Neural crest cell (in vitro differentiated cells): ENCODE results near the gene NEK10. TPM values are rescaled to one million over a fixed set of nuclear protein-coding genes. Genes with fewer than 3 reads are reported as not detected.

Experiments
- DNase-seq: peaks from one replicate; pipeline ENCODE4 v3.0.0; 2021; ENCODE audit warnings: low read depth, mixed read lengths, low spot score
- H3K27ac Mint-ChIP-seq: one replicate; pipeline ENCODE4 v1.8.0; 2021; ENCODE audit warnings: mild to moderate bottlenecking, mixed read lengths; ENCODE audit not compliant: unreplicated experiment
- H3K27me3 Mint-ChIP-seq: 2 replicates; pipeline ENCODE4 v1.8.0; 2021; ENCODE audit warnings: low read depth, mild to moderate bottlenecking, mixed read lengths
- H3K36me3 Mint-ChIP-seq: 2 replicates; pipeline ENCODE4 v1.8.0; 2021; ENCODE audit warnings: low read depth, mild to moderate bottlenecking, mixed read lengths
- H3K4me1 Mint-ChIP-seq: 2 replicates; pipeline ENCODE4 v1.8.0; 2021; ENCODE audit warnings: mixed read lengths
- H3K4me3 Mint-ChIP-seq: one replicate; pipeline ENCODE4 v1.8.0; 2021; ENCODE audit warnings: mild to moderate bottlenecking, mixed read lengths
- H3K9me3 Mint-ChIP-seq: 2 replicates; pipeline ENCODE4 v1.8.0; 2021; ENCODE audit warnings: mixed read lengths
- total RNA-seq: library from RNA; stranded (reverse); gene quantifications from 2 replicates; pipeline ENCODE4 v1.2.1, GENCODE V29; 2021
- TF ChIP-seq, protein P1 (sequence below): fragments of 200-600 bp; sonication (generic); conservative IDR thresholded peaks from 2 replicates; pipeline ENCODE4 v1.5.0; 2021; ENCODE audit warnings: antibody characterized with exemption, mild to moderate bottlenecking

Gene NEK10
- total RNA-seq, 1 donor from 2014 or later, result 2.7 TPM

DNA sequence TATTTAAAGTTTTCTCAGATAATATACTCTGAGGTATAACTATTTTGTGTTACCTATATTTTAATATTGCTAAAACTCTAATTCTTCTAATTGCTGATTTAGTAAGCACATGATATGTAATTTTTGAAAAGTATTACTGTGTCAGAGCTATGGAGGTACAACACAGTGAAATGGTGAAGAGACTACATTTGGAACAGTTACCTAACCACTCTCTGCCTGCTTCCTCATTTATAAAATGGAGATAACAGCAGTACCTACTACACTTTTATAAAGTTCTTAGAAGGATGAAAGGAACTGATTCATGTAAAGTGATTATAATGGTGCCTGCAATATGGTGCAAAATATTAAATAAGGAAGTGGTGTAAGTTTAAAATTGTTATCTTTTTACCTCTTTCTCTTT is 16.3 kb upstream of the NEK10 start:
- H3K27me3 Mint-ChIP-seq, result no peaks in the 10 kb centered on the region
- H3K9me3 Mint-ChIP-seq, result no peaks in the 10 kb centered on the region
- peaks cover 4% of the 10 kb centered on the region for H3K4me1 Mint-ChIP-seq
- no peak for DNase-seq
- no peak overlapping the region for H3K27ac Mint-ChIP-seq
- no peak overlapping the region for H3K4me3 Mint-ChIP-seq
- TF ChIP-seq, protein P1, sequence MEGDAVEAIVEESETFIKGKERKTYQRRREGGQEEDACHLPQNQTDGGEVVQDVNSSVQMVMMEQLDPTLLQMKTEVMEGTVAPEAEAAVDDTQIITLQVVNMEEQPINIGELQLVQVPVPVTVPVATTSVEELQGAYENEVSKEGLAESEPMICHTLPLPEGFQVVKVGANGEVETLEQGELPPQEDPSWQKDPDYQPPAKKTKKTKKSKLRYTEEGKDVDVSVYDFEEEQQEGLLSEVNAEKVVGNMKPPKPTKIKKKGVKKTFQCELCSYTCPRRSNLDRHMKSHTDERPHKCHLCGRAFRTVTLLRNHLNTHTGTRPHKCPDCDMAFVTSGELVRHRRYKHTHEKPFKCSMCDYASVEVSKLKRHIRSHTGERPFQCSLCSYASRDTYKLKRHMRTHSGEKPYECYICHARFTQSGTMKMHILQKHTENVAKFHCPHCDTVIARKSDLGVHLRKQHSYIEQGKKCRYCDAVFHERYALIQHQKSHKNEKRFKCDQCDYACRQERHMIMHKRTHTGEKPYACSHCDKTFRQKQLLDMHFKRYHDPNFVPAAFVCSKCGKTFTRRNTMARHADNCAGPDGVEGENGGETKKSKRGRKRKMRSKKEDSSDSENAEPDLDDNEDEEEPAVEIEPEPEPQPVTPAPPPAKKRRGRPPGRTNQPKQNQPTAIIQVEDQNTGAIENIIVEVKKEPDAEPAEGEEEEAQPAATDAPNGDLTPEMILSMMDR, result no peak
- H3K36me3 Mint-ChIP-seq, result peaks cover 14% of the 10 kb centered on the region

DNA sequence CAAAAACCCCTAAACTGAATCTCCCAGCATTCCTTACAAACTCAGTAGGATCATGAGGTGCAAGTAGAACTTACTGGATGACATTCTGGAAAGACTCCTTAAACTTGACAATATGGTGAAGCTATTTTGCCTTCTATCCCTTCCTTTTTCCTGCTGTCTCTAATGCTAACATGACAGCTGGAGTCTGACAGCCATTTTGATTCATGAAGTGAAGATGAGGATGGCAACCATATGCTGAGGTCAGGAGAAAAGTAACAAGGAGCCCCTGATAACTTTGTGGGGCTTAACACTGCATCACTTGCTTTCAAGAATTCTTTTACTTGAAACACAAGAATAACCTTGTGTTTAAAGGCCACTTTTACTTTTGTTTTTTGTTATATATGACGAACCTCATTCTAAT is 15.0 kb upstream of the NEK10 start:
- peaks cover 14% of the 10 kb centered on the region for H3K36me3 Mint-ChIP-seq
- TF ChIP-seq, protein P1, result no peak
- H3K27me3 Mint-ChIP-seq, result no peaks in the 10 kb centered on the region

DNA sequence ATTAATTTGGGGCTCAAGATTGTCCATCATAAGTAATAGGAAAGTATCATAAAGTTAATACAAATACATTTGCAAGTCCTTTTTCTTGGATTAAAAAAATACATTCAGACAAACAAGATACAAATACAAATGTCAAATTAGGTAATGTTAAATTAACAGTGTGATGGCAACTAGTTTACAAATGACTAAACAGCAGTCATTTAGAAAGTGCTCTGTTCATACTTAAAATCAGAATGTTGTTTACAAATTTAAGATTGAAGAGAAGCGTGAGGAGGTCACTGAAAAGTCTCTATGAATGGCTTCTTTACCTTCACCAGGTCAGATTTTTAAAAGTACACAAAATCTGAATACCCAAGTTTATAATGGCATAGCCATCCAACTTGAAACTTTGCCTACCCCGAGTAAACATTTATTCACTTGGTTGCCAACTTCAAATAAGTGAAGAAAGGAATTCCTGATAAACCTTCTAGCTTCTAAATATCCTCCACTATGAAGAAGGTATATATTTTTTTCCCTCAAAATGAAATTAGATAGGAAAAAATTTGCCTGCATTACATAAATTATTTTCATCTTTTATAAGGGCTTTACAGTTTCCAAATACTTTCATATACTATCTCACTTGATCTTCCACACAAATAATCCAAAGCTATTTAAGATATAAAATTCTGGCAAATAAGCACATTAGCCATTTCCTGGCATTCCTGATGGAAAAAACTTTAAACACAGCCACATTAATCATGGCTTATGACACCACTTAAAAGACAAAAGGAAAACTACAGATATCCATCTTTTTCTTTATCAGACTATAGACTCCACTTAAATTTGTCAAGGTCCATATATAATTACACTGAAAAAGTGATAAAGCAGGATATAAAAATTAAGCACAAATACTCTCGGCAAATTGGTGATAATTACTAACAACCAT is 11.5 kb upstream of the NEK10 start:
- Mint-ChIP-seq H3K9me3 (no peaks in the 10 kb centered on the region), H3K27me3 (no peaks in the 10 kb centered on the region), H3K4me1 (no peaks in the 10 kb centered on the region), H3K27ac (no peak overlapping the region), H3K4me3 (no peak overlapping the region), H3K36me3 (peaks cover 8% of the 10 kb centered on the region)
- DNase-seq, result no peak
- TF ChIP-seq, protein P1, result no peak

More for the DNA sequence above, 15.0 kb upstream of the NEK10 start:
- H3K4me3 Mint-ChIP-seq, result no peak overlapping the region
- H3K27ac Mint-ChIP-seq, result no peak overlapping the region
- peaks cover 4% of the 10 kb centered on the region for H3K4me1 Mint-ChIP-seq
- no peaks in the 10 kb centered on the region for H3K9me3 Mint-ChIP-seq
- no peak for DNase-seq

DNA sequence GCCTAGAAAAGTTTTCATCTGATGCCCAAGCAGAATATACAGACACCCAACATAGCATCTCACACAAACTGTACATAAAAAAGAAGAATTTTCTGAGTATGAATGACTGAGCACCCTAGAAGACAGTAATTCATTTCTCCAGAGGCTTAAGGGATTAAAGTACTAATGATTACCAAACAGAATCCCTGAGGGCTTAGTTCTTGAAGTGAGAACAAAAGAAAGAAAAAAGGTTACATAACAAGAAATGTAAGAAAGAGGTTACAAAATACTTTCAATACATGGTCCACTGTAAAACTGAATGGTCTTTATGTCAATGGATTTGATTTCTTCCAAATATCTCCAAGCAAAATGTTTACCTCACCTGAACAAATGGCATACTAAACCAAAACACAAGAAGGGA is 9.1 kb upstream of the NEK10 start:
- TF ChIP-seq, protein P1, result no peak
- Mint-ChIP-seq H3K27me3 (no peaks in the 10 kb centered on the region), H3K4me3 (no peak overlapping the region), H3K36me3 (peaks cover 3% of the 10 kb centered on the region), H3K27ac (no peak overlapping the region), H3K4me1 (no peaks in the 10 kb centered on the region), H3K9me3 (no peaks in the 10 kb centered on the region)
- DNase-seq, result no peak

DNA sequence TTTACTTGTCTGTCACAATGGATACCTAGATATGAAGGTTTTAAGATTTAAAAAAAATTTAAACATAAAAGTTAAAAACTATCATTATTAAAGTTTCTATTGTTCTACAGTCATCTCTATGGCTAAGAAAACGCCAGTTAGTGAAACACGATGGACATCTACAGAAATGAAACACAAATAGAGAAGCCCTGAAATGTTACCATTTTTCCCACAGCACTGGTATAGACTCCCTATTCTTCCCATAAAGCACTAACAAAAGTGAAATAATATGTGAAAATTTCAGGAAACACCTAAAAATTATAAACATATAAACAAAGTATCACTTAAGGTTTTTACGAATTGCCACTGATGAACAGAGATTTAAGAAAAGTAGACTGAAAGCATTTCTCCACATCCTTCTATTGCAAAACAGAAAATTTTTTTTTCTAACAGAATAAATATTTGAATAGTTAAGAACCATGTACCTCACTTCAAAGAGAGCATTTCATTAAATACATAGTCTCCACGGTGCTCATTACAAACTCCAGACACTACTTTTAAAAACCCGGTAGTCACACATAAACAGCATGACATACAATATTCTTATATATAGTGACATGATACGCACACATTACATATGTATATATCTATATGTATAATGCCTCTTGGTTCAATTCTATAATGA is 7.1 kb upstream of the NEK10 start:
- DNase-seq, result no peak
- no peaks in the 10 kb centered on the region for H3K9me3 Mint-ChIP-seq
- no peak overlapping the region for H3K4me3 Mint-ChIP-seq
- no peaks in the 10 kb centered on the region for H3K36me3 Mint-ChIP-seq
- H3K27me3 Mint-ChIP-seq, result no peaks in the 10 kb centered on the region
- no peak overlapping the region for H3K27ac Mint-ChIP-seq
- H3K4me1 Mint-ChIP-seq, result no peaks in the 10 kb centered on the region
- TF ChIP-seq, protein P1, result no peak
